ENCODE data around the gene FGF14. TPM values are rescaled to one million over a fixed set of nuclear protein-coding genes. Genes with fewer than 3 reads are reported as not detected.

FGF14 gene
- total and polyA plus RNA-seq, 2 experiments from 2014 or later: 0.03 TPM; not detected in 1

GRCh38 chr13:101661839-101662238 lies 740.0 kb downstream of the FGF14 start:
- no peaks in the 10 kb centered on the region for H3K79me2 ChIP-seq (replicated peaks; ENCODE audit: insufficient read depth)
- no peaks in the 10 kb centered on the region for H3K27me3 ChIP-seq (ENCODE audit: insufficient read depth)
- H3K4me1 ChIP-seq (ENCODE audit: insufficient read depth): peaks cover 4% of the 10 kb centered on the region; the same call in 1 of the 2 replicates
- no peaks in the 10 kb centered on the region for H4K20me1 ChIP-seq (replicated peaks; ENCODE audit: insufficient read depth)
- no peak overlapping the region for H3K27ac Mint-ChIP-seq
- H3F3A ChIP-seq (replicated peaks; ENCODE audit: low read depth): no peaks in the 10 kb centered on the region
- no peaks in the 10 kb centered on the region for H3K4me1 Mint-ChIP-seq
- H3K9me3 Mint-ChIP-seq: no peaks in the 10 kb centered on the region
- ATAC-seq (no peak), DNase-seq (ENCODE audit: low spot score) (no peak)
- no peaks in the 10 kb centered on the region; the same call in 1 of the 2 replicates for H3K9me2 ChIP-seq (ENCODE audit: insufficient read depth)
- no peak overlapping the region for H2AFZ ChIP-seq
- no peaks in the 10 kb centered on the region for H3K36me3 ChIP-seq (ENCODE audit: insufficient read depth)
- H3K4me3 ChIP-seq: no peak overlapping the region
- no peaks in the 10 kb centered on the region for H3K36me3 Mint-ChIP-seq (ENCODE audit: low read depth)
- no peak overlapping the region for H3K4me3 Mint-ChIP-seq
- no peak overlapping the region for H3K4me2 ChIP-seq
- TF ChIP-seq CREB1 (CRISPR knock-in tag; IDR thresholded peaks at IDR 0.05; ENCODE audit: low read depth): no peak
- no peak for TF ChIP-seq ZNF114 (CRISPR knock-in tag; IDR thresholded peaks at IDR 0.05)
- no peak for TF ChIP-seq EZH2phosphoT487 (IDR thresholded peaks at IDR 0.05; ENCODE audit: unreplicated experiment)
- TF ChIP-seq ZNF462 (CRISPR knock-in tag; IDR thresholded peaks at IDR 0.05): no peak
- TF ChIP-seq STAT1 (IDR thresholded peaks at IDR 0.05; ENCODE audit: unreplicated experiment): no peak
- no peak for TF ChIP-seq REST (IDR thresholded peaks at IDR 0.05; ENCODE audit: unreplicated experiment)
- TF ChIP-seq ZNF331 (CRISPR knock-in tag; IDR thresholded peaks at IDR 0.05; ENCODE audit: low read depth): no peak
- TF ChIP-seq CTCF (conservative IDR thresholded peaks at IDR 0.05; ENCODE audit: low read depth in 2 of 2): no peak
- TF ChIP-seq JUNB (IDR thresholded peaks at IDR 0.05; ENCODE audit: unreplicated experiment): no peak
- TF ChIP-seq POLR2AphosphoS5 (IDR thresholded peaks at IDR 0.05; ENCODE audit: low read depth): no peak
- no peak for TF ChIP-seq NANOG (IDR thresholded peaks at IDR 0.05; ENCODE audit: borderline replicate concordance)
- no peak for TF ChIP-seq ETS1 (IDR thresholded peaks at IDR 0.05)
- no peak for TF ChIP-seq EZH2 (IDR thresholded peaks at IDR 0.05; ENCODE audit: low read depth, unreplicated experiment)
- H3K27me3 Mint-ChIP-seq (ENCODE audit: insufficient read depth, low read depth, poor library complexity): no peaks in the 10 kb centered on the region
- H3K27ac ChIP-seq (ENCODE audit: low read depth): no peak overlapping the region

Measured in GM23338 (cell line).